Spleen (tissue), 7 donors: ENCODE measurements around the gene DDTL.

Source experiments
- POLR2A ChIP-seq, 3 donors: fragments of 450-650 bp; IDR thresholded peaks; one replicate each; pipeline ENCODE4 v1.5.1; 2017; ENCODE audit warnings: antibody characterized with exemption in 3 of 3, mild to moderate bottlenecking in 1 of 3
- TF ChIP-seq, protein P1 (sequence below), 11 experiments: fragments of 200-600 bp in 7 of 11; fragments of 450-650 bp in 4 of 11; sonication (generic) in 4 of 11; IDR thresholded peaks in 8 of 11; conservative IDR thresholded peaks in 3 of 11; 1 replicate in 7 of 11; 2 replicates in 4 of 11; pipeline versions ENCODE4 v1.4.0 to v1.8.0; 2016 to 2021; ENCODE audit warnings: antibody characterized with exemption in 11 of 11, inconsistent platforms in 4 of 11, mild to moderate bottlenecking in 1 of 11
- donor health status: DM: no; HTN: no; CAD: no; lungs with moderate emphysema.
- donor health status: DM: no; HTN: no; CAD: no.
- donor health status: DM: no; HTN: no; CAD: no.

GRCh38 chr22:24001314-24001713 is 34.6 kb downstream of the DDTL start:
- TF ChIP-seq, protein P1, sequence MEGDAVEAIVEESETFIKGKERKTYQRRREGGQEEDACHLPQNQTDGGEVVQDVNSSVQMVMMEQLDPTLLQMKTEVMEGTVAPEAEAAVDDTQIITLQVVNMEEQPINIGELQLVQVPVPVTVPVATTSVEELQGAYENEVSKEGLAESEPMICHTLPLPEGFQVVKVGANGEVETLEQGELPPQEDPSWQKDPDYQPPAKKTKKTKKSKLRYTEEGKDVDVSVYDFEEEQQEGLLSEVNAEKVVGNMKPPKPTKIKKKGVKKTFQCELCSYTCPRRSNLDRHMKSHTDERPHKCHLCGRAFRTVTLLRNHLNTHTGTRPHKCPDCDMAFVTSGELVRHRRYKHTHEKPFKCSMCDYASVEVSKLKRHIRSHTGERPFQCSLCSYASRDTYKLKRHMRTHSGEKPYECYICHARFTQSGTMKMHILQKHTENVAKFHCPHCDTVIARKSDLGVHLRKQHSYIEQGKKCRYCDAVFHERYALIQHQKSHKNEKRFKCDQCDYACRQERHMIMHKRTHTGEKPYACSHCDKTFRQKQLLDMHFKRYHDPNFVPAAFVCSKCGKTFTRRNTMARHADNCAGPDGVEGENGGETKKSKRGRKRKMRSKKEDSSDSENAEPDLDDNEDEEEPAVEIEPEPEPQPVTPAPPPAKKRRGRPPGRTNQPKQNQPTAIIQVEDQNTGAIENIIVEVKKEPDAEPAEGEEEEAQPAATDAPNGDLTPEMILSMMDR (IDR thresholded peaks at IDR 0.05 in 8 of 11, conservative IDR thresholded peaks at IDR 0.05 in 3 of 11) = no peak
- no peak for TF ChIP-seq POLR2A (IDR thresholded peaks at IDR 0.05)
